ENCODE measurements around the gene CCDC51.
"Not testable (repeated sequence)": the region's sequence is repeated elsewhere in the genome, so short reads cannot be mapped to it uniquely, and the experiment has no call there.

Gene CCDC51

DNA sequence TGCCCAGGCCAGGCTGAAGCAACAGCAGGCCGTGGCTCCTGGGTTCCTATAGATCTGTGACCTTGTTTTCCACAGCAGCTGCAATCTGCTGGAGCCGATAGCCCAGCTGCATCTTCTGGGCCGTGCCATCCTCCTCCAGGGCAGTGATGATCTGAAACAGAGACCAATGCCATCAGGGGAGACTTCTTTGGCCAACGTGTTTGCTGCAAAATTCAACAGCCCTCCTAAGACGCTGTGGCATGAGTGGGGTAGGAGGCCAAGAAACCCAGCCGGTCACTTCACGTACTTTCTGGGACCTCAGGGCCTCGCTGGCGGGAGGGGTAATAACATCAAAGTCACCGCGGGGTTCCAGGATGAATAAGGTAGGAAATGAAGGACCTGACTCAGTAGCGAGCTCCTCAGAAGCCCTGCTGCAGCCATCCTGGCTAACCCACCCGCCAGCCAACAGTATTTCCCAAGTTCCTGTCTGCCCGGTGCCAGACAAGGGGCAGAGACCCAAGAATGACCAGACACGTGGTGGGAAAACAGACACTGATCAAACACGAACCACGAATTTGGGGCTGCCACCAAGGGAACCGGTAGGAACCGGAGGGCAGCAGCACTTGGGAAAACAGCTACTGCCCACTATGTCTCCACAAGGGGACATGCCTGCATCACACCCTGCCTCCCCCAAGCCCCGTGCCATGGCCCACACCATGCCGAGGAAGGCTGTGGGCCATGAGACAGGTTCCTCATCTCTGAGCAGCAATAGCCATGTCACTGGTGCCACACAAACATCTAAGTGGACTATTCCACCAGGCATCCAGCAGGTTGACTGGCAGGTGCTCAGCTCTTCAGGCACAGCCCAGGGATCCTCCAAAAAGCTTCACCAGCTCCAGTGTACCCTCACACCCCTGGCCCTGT lies 35.2 kb downstream of the CCDC51 start:
- DNase-seq, result no peak

DNA sequence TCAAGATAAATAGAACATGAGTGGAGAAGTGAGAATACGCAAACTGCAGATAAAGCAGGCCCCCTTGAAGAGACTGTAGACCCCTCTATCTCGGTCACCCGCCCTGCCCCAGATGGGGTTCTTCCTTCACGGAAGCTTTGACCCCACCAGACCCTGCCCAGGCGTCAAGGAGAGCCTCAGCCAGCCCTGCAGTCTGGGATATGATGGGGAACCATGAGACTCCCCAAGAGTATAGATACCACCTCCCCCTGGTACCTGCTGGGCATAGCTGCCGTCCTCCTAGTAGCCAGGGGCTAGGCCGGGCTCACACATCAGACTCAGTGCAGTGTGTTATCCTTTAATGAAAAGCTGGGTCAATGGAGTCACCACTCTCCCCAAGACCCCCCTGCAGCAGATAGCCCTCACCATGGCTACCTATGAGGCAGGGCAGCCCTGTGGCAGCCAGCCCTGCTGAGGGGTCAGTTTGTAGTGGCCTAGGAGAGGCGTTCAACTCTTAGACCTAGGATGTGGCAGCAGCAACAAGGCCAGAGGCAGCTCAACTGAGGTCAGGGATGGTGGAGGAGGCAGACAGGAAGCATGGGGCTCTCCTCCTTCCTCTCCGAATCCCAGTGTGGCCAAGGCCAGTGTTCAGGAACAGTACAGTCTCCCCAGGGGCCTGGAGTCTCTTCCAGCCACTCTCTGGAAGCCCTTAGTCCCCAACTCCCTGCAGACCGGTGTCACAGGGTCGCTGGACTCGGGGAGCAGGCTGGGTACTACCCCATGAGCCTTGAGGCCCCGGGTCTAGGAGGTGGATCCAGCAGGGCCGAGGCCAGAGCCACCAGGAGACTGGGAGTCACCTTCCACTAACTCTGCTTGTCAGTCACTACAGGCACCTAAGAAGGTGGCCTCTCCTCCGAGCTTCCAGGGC lies 36.1 kb downstream of the CCDC51 start:
- no peak for DNase-seq

GRCh38 chr3:48402907-48403306 lies 37.0 kb downstream of the CCDC51 start:
- DNase-seq, result no peak

DNA sequence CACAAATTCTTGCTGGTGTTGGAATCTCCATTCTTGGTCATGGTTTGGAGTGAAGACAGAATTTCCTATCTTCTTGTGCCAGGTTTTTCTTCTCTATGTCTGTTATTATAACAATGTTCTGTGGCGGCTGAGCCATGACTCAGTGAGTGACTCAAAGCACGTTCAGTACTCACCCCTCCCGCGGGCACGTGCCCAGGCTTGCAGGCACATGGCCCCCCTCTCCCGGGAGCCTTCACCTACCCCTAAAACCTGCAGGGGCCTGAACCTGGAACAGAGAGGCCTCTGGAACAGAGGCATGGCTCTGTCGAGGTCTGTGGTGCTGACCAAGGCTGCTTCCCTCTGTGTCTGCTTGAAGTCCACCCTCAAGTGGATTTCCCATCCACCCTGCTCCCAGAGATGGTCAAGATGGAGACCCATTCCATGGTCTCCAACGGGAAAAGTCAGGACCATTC lies 37.6 kb downstream of the CCDC51 start:
- no peak for DNase-seq

DNA sequence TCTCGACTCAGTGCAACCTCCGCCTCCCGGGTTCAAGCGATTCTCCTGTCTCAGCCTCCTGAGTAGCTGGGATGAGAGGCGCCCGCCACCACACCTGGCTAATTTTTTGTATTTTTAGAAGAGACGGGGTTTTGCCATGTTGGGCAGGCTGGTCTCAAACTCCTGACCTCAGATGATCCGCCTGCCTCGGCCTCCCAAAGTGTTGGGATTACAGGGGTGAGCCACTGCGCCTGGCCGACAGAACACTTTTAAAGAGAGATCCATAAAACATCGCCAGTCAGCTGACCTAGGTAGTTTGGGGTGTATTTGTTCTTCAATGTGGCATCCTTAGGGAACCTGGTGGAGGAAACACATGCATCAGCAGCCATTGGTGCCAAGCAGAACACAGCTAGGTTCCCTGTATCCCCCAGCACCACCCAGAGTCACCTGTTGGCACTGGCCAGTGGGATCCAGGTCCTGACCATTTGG lies 38.5 kb downstream of the CCDC51 start:
- not testable (repeated sequence) for DNase-seq

GRCh38 chr3:48400824-48401433 lies 39.0 kb downstream of the CCDC51 start:
- no peak for DNase-seq

DNA sequence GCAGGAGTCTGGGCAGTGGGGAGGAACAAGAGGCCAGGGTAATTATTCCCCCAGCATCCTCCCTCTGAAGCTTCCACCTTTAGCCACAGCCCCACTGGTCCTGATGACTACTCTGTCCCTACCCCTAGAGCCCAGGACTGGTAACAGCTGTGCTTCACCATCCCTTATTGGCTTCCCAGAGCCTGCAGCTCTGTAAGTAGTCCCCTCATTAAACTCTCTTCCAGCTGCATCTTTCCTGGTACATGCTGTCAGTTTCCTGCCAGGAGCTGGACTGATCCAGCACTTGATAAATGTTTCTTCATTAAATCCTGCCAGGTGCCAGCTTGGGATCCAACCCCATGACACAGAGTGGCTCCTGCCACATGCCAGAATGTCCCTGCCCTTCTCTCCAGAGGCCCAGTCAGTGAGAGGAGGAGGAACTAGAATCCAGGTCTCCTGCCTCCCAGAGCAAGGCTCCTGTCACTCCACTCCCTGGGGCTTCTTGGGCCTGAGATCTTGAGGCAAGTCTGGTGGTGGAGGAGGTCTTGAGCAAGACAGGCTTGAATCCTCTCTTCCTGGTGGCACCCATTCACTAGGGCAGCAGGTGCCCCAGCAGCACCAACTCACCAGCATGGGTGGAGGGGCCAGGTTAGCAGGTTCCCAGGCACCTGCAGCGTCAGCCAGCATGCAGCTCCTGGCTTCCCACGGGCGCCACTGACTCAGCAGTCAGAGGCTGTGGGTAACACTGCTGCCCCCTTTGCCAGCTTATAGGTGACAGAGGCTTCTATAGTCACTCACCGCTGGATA lies 40.3 kb downstream of the CCDC51 start:
- no peak for DNase-seq

DNA sequence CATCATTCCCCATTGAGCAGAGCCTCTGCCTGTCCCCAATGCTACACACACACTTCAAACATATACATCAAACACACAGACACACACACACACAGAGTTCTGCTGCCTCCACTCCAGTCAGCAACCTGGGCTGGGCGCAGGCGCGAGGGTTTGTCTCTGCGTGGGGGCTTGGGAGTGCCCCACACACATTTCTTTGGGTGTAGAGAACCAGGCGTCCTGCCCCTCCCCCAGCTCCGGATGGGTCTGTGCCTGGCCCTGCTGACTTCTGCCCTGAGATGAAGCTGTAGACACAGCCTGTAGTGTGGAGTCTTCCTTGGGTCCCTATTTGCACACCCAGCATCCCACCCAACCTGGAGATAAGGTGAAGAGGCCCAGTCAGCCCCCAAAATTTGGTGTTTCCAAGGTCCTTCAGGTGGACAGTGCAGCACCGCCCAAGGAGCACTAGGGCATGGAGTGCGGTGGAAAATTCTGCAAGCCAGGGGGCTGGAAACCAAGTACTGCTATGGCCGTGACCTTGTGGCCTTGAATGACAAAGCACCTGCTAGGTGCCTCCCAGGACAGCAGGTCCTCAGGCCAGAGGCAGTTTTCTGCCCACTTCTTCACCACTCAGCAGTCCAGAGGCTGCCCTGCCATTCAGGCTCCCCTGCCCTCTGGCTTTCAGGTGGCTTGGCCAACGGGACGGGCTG lies 41.1 kb downstream of the CCDC51 start:
- no peak for DNase-seq

DNA sequence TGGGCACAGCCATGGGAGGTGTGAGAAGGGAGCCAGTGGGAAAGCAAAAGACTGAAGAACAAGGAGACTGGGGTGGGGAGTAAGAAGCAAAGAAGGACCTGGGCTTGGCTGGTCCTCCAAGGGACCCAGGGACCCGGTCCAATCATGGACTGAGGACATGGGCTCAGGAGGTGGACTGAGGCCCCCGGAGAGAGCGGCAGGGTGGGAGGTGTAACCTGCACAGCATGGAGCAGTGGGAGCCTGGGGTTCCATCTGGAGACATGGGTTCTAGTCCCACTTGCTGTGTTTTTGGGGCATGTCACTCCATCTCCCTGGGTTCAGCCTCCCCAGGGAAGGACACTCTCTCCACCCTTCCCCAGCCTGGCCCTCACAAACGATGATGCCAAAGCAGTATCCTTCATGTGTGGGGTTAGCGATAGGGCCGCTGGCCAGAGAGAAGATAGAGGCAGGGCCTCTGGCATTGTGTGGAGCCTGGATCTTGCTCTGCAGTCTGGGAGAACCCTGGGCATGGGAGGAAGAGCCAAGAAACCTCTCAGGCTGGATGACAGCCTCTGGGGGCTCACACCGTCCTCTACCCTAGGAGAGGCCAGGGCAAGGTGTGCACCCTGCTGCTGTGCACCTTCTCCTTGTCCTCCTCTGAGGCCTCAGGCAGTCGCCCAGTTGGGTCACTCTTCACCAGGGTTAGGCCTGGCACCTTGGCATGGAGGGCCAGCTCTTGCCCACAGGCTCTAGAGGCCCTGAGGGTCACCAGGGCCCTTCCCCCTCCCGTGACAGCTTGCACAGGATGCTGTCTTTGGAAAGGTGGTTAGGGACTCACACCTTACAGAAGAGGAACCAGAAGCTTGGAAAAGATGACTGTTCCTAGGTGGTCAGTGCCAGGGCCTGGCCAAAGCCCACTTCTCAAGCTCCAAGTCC lies 41.9 kb downstream of the CCDC51 start:
- no peak for DNase-seq

GRCh38 chr3:48395714-48396113 lies 44.2 kb downstream of the CCDC51 start:
- DNase-seq, result no peak

DNA sequence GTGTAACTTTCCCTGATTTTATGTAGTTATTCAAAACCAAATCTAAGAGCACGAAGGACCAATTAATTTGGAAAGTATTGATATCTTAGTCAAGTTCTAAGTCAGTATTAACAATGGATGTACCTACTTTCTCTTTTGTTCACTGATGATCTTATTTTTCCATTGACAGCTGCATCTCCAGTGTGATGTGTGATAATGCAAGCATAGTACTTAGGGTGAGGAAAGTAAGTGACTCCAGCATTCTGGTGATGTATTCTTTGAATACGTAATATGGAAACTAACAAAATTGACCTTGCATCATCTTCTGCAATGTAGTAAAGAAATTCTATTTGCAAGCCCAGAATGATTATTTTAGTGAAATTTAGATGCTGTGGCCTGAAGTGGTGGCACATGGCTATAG lies 45.5 kb downstream of the CCDC51 start:
- DNase-seq, result no peak

DNA sequence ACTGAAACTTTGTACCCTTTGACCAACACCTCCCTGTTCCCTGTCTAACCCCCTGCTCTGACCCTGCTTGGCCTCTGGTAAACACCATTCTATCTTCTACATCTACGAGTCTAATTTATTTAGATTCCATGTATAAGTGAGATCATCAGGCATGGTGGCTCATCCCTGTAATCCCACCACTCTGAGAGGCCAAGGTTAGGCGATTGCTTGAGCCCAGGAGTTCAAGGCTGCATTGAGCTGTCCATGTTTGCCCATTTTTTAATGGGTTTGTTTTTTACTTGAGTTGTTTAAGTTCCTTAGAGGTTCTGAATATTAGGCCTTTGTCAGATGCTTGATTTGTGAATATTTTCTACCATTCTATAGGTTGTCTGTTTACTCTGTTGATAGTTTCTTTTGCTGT lies 51.0 kb downstream of the CCDC51 start:
- DNase-seq, result no peak

DNA sequence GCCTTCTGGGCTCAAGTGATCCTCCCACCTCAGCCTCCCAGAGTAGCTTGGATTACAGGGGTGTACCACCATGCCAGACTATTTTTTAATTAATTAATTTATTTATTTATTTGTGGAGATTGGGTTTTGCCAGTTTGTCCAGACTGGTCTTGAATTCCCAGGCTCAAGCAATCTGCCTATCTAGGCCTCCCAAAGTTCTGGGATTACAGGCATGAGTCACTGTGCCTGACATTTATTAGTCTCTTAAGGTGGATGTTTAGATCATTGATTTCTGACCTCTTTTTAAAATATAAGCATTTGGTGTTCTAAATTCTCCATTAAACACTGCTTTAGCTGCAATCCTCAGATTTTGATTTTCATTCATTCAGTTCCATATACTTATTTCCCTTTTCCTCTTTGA lies 52.3 kb downstream of the CCDC51 start:
- DNase-seq, result no peak
